ENCODE data around the gene GALNT17. TPM values are rescaled to one million over a fixed set of nuclear protein-coding genes. Genes with fewer than 3 reads are reported as not detected.
"Not testable (repeated sequence)": the region's sequence is repeated elsewhere in the genome, so short reads cannot be mapped to it uniquely, and the experiment has no call there.

The GALNT17 gene
- total RNA-seq, 2 donors from 2014 or later, result not detected

DNA sequence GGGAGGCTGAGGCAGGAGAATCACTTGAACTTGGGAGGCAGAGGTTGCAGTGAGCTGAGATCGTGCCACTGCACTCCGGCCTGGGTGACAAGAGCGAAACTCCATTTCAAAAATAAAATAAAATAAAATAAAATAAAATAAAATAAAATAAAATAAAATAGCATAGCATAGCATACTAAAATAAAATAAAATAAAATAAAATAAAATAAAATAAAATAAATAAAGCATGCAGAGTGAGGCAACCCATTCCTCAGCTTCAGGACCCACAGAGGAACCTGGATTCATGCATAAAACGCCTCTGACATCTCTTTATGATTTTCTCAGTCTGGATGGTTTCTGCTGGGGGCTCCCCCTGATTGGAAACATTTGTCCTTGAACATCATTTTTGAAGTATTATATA, 460.4 kb downstream of the GALNT17 start:
- not testable (repeated sequence) for ATAC-seq (replicated peaks in 1 of 2); DNase-seq; H3K36me3 Mint-ChIP-seq (ENCODE audit: insufficient read depth in 2 of 2); H3K27me3 Mint-ChIP-seq (ENCODE audit: low read depth); H3K27ac Mint-ChIP-seq; H3K4me3 Mint-ChIP-seq; H3K9me3 Mint-ChIP-seq; H3K4me1 Mint-ChIP-seq (ENCODE audit: low read depth)

- H3K27me3 Mint-ChIP-seq (ENCODE audit: low read depth), result no peaks in the 10 kb centered on the region
- DNase-seq (no peak), ATAC-seq (replicated peaks in 1 of 2) (no peak)
- peaks cover 0 to 4% of the 10 kb centered on the region in 2 donors for H3K36me3 Mint-ChIP-seq (ENCODE audit: insufficient read depth in 2 of 2)
- no peak overlapping the region for H3K4me3 Mint-ChIP-seq
- H3K27ac Mint-ChIP-seq, result no peak overlapping the region
- no peaks in the 10 kb centered on the region for H3K4me1 Mint-ChIP-seq (ENCODE audit: low read depth)
- peaks cover 5 to 6% of the 10 kb centered on the region in 2 donors for H3K9me3 Mint-ChIP-seq
Observed at GRCh38 chr7:71594736-71595135, 462.8 kb downstream of the GALNT17 start.

DNA sequence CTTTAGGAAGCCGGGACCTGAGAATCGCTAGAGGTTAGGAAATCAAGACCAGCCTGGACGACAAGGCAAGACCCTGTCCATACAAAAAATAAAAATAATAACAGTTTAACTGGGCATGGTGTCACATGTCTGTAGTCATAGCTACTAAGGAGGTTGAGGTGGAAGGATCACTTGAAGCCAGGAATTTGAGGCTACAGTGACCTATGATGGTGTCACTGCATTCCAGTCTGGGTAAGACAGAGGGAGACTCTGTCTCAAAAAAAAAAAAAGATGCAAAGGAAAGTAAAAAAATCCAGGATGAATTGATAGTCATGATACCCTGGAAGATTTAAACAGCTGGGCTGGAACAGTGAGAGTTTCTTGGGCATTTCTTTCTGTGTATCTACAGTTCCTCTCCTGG, 463.2 kb downstream of the GALNT17 start:
- no peak for ATAC-seq (replicated peaks in 1 of 2)
- Mint-ChIP-seq H3K4me1 (ENCODE audit: low read depth) (no peaks in the 10 kb centered on the region), H3K9me3 (peaks cover 5 to 9% of the 10 kb centered on the region in 2 donors), H3K27me3 (ENCODE audit: low read depth) (no peaks in the 10 kb centered on the region), H3K4me3 (no peak overlapping the region), H3K27ac (no peak overlapping the region), H3K36me3 (ENCODE audit: insufficient read depth in 2 of 2) (peaks cover 0 to 4% of the 10 kb centered on the region in 2 donors)
- DNase-seq, result no peak

- Mint-ChIP-seq H3K4me1 (ENCODE audit: low read depth) (no peaks in the 10 kb centered on the region), H3K27ac (no peak overlapping the region), H3K9me3 (peaks cover 8 to 18% of the 10 kb centered on the region in 2 donors), H3K4me3 (no peak overlapping the region), H3K27me3 (ENCODE audit: low read depth) (no peaks in the 10 kb centered on the region), H3K36me3 (ENCODE audit: insufficient read depth in 2 of 2) (peaks cover 0 to 4% of the 10 kb centered on the region in 2 donors)
- DNase-seq, result no peak
- ATAC-seq (replicated peaks in 1 of 2), result no peak
Observed at GRCh38 chr7:71598553-71598952, 466.6 kb downstream of the GALNT17 start.

- no peaks in the 10 kb centered on the region for H3K4me1 Mint-ChIP-seq (ENCODE audit: low read depth)
- H3K27ac Mint-ChIP-seq, result no peak overlapping the region
- DNase-seq, result no peak
- H3K27me3 Mint-ChIP-seq (ENCODE audit: low read depth), result no peaks in the 10 kb centered on the region
- H3K36me3 Mint-ChIP-seq (ENCODE audit: insufficient read depth in 2 of 2), result peaks cover 0 to 3% of the 10 kb centered on the region in 2 donors
- H3K9me3 Mint-ChIP-seq, result peaks cover 6 to 17% of the 10 kb centered on the region in 2 donors
- ATAC-seq (replicated peaks in 1 of 2), result no peak
- H3K4me3 Mint-ChIP-seq, result no peak overlapping the region
Observed at GRCh38 chr7:71601851-71602250, 469.9 kb downstream of the GALNT17 start.

GRCh38 chr7:71604818-71605414, 473.0 kb downstream of the GALNT17 start:
- Mint-ChIP-seq H3K4me3 (no peak overlapping the region), H3K9me3 (peaks cover 12 to 23% of the 10 kb centered on the region in 2 donors), H3K4me1 (ENCODE audit: low read depth) (no peaks in the 10 kb centered on the region), H3K27me3 (ENCODE audit: low read depth) (no peaks in the 10 kb centered on the region), H3K36me3 (ENCODE audit: insufficient read depth in 2 of 2) (no peaks in the 10 kb centered on the region), H3K27ac (no peak overlapping the region)
- ATAC-seq (replicated peaks in 1 of 2), result no peak
- DNase-seq, result no peak

DNA sequence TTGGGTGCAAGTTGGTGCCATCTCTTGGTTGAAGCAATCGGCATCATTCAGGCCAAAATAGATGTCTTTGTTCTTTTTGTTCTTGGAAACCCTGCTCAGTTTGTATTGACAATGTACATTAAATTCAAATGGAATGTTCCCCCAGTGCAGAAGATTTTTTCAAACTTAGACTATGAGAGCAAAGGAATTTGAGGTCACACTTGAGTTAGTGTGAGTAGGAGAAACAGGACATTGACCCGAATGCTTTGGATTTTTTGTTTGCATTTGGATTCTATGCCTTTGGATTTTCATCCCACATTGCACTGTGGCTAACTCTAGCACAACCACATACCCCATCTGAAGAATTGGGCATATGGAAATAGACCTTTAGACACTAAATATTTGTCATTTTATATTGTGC, 480.0 kb downstream of the GALNT17 start:
- no peak for DNase-seq
- H3K9me3 Mint-ChIP-seq, result peaks cover 10 to 13% of the 10 kb centered on the region in 2 donors
- no peaks in the 10 kb centered on the region for H3K27me3 Mint-ChIP-seq (ENCODE audit: low read depth)
- H3K4me3 Mint-ChIP-seq, result no peak overlapping the region
- ATAC-seq (replicated peaks in 1 of 2), result no peak
- H3K36me3 Mint-ChIP-seq (ENCODE audit: insufficient read depth in 2 of 2), result no peaks in the 10 kb centered on the region
- no peak overlapping the region for H3K27ac Mint-ChIP-seq
- H3K4me1 Mint-ChIP-seq (ENCODE audit: low read depth), result no peaks in the 10 kb centered on the region

GRCh38 chr7:71612911-71613310, 481.0 kb downstream of the GALNT17 start:
- Mint-ChIP-seq H3K36me3 (ENCODE audit: insufficient read depth in 2 of 2) (no peaks in the 10 kb centered on the region), H3K9me3 (peaks cover 6 to 11% of the 10 kb centered on the region in 2 donors), H3K27me3 (ENCODE audit: low read depth) (no peaks in the 10 kb centered on the region), H3K4me1 (ENCODE audit: low read depth) (no peaks in the 10 kb centered on the region), H3K27ac (no peak overlapping the region), H3K4me3 (no peak overlapping the region)
- ATAC-seq (replicated peaks in 1 of 2) (no peak), DNase-seq (no peak)

DNA sequence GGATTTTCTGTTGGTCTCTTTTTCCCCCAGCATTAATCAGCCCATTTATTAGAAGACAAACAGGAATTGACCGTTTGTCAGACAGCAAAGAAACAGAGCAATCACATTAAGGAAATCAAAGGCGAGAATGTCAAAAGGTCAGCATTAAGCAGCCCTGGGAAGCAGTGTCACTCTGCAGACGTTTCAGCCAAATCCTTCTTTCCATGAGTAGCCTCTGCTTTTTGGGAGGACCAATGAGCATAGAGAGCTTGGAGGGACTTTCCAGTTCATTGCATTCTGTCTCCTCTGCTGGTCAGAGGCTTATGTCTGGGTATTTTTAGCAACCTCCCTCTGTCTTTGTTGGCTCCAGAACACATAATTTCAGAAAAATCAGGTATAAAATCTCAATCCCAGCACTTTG, 481.4 kb downstream of the GALNT17 start:
- Mint-ChIP-seq H3K27me3 (ENCODE audit: low read depth) (no peaks in the 10 kb centered on the region), H3K4me3 (no peak overlapping the region), H3K27ac (no peak overlapping the region), H3K36me3 (ENCODE audit: insufficient read depth in 2 of 2) (no peaks in the 10 kb centered on the region), H3K9me3 (peaks cover 4 to 10% of the 10 kb centered on the region in 2 donors), H3K4me1 (ENCODE audit: low read depth) (no peaks in the 10 kb centered on the region)
- no peak for DNase-seq
- no peak for ATAC-seq (replicated peaks in 1 of 2)

- H3K4me1 Mint-ChIP-seq (ENCODE audit: low read depth), result no peaks in the 10 kb centered on the region
- H3K36me3 Mint-ChIP-seq (ENCODE audit: insufficient read depth in 2 of 2), result peaks cover 0 to 2% of the 10 kb centered on the region in 2 donors
- no peak for ATAC-seq (replicated peaks in 1 of 2)
- no peak overlapping the region for H3K4me3 Mint-ChIP-seq
- H3K9me3 Mint-ChIP-seq, result peaks cover 7 to 10% of the 10 kb centered on the region in 2 donors
- H3K27me3 Mint-ChIP-seq (ENCODE audit: low read depth), result no peaks in the 10 kb centered on the region
- DNase-seq, result no peak
- H3K27ac Mint-ChIP-seq, result no peak overlapping the region
Observed at GRCh38 chr7:71615017-71615416, 483.1 kb downstream of the GALNT17 start.

DNA sequence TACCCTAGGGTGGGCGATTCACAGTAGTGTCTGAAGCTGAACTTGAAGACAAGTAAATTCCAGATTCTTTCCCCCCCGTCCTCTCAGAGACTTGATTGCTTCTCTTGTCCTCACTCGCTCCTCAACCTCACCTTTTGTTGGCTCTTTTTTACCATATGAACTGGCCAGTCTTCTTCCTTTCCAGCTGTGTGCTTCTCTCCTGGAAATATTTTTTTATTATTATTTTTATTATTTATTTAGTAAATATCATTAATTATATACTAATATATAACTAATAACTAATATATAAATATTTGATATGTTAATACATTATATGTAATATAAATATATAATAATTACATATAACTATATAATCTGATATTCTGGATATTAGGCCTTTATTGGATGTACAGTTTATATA, 484.3 kb downstream of the GALNT17 start:
- no peak for ATAC-seq (replicated peaks in 1 of 2)
- Mint-ChIP-seq H3K4me3 (no peak overlapping the region), H3K9me3 (peaks cover 7 to 9% of the 10 kb centered on the region in 2 donors), H3K4me1 (ENCODE audit: low read depth) (no peaks in the 10 kb centered on the region), H3K27me3 (ENCODE audit: low read depth) (no peaks in the 10 kb centered on the region), H3K27ac (no peak overlapping the region), H3K36me3 (ENCODE audit: insufficient read depth in 2 of 2) (peaks cover 0 to 2% of the 10 kb centered on the region in 2 donors)
- DNase-seq, result no peak

DNA sequence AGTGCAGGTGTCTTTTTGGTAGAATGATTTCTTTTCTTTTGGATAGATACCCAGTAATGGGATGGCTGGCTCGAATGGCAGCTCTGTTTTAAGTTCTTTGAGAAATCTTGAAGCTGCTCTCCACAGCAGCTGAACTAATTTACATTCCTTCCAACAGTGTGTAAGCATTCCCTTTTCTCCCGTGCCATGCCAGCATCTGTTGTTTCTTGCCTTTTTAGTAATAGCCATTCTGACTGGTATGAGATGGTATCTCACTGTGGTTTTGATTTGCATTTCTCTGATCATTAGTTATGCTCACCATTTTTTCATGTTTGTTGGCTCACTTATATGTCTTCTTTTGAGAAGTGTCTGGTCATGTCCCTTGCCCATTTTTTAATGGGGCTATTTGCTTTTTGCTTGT, 486.3 kb downstream of the GALNT17 start:
- H3K36me3 Mint-ChIP-seq (ENCODE audit: insufficient read depth in 2 of 2), result peaks cover 0 to 2% of the 10 kb centered on the region in 2 donors
- peaks cover 7% of the 10 kb centered on the region in 2 donors for H3K9me3 Mint-ChIP-seq
- no peak for ATAC-seq (replicated peaks in 1 of 2)
- no peak for DNase-seq
- H3K4me3 Mint-ChIP-seq, result no peak overlapping the region
- H3K4me1 Mint-ChIP-seq (ENCODE audit: low read depth), result no peaks in the 10 kb centered on the region
- no peak overlapping the region for H3K27ac Mint-ChIP-seq
- no peaks in the 10 kb centered on the region for H3K27me3 Mint-ChIP-seq (ENCODE audit: low read depth)

GRCh38 chr7:71625545-71625944, 493.6 kb downstream of the GALNT17 start:
- no peak for ATAC-seq (replicated peaks in 1 of 2)
- H3K4me1 Mint-ChIP-seq (ENCODE audit: low read depth), result no peaks in the 10 kb centered on the region
- H3K4me3 Mint-ChIP-seq, result no peak overlapping the region
- DNase-seq, result no peak
- no peak overlapping the region for H3K27ac Mint-ChIP-seq
- peaks cover 3 to 4% of the 10 kb centered on the region in 2 donors for H3K9me3 Mint-ChIP-seq
- H3K36me3 Mint-ChIP-seq (ENCODE audit: insufficient read depth in 2 of 2), result no peaks in the 10 kb centered on the region
- H3K27me3 Mint-ChIP-seq (ENCODE audit: low read depth), result no peaks in the 10 kb centered on the region

- DNase-seq, result no peak
- ATAC-seq (replicated peaks in 1 of 2), result no peak
- no peak overlapping the region for H3K4me3 Mint-ChIP-seq
- H3K27me3 Mint-ChIP-seq (ENCODE audit: low read depth), result no peaks in the 10 kb centered on the region
- H3K9me3 Mint-ChIP-seq, result peaks cover 2 to 5% of the 10 kb centered on the region in 2 donors
- peaks cover 0 to 1% of the 10 kb centered on the region in 2 donors for H3K36me3 Mint-ChIP-seq (ENCODE audit: insufficient read depth in 2 of 2)
- no peaks in the 10 kb centered on the region for H3K4me1 Mint-ChIP-seq (ENCODE audit: low read depth)
- H3K27ac Mint-ChIP-seq, result no peak overlapping the region
Observed at GRCh38 chr7:71626206-71626605, 494.3 kb downstream of the GALNT17 start.
